ENCODE results near the gene TMEM240.
"Not testable (repeated sequence)": the region's sequence is repeated elsewhere in the genome, so short reads cannot be mapped to it uniquely, and the experiment has no call there.

DNA sequence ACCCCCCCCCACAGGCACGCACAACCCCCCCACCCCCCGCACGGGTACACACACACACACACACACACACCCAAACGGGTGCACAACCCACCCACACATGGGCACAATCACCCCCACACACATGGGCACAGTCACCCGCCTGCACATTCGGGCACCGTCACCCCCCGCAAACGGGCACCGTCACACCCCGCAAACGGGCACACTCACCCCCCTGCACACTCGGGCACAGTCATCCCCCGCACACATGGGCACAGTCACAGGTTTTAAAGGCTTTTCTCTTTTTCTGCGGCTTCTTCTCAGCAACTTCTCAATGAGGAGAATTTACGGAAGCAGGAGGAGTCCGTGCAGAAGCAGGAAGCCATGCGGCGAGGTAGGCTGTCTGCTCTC lies 21.8 kb downstream of the TMEM240 start:
- not testable (repeated sequence) for TF ChIP-seq POLR2AphosphoS5 (IDR thresholded peaks at IDR 0.05; ENCODE audit: insufficient read depth, low read depth, low read length); POLR2A (IDR thresholded peaks at IDR 0.05; ENCODE audit: low read depth, low read length); GATA2 (IDR thresholded peaks at IDR 0.05; ENCODE audit: insufficient read depth, insufficient read length, low read depth, low read length); FOS (IDR thresholded peaks at IDR 0.05; ENCODE audit: borderline replicate concordance, insufficient read depth, low read length)
- TF ChIP-seq, protein P1, sequence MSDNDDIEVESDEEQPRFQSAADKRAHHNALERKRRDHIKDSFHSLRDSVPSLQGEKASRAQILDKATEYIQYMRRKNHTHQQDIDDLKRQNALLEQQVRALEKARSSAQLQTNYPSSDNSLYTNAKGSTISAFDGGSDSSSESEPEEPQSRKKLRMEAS (IDR thresholded peaks at IDR 0.05; ENCODE audit: insufficient read depth, insufficient read length), result not testable (repeated sequence)
- TF ChIP-seq, protein P2, sequence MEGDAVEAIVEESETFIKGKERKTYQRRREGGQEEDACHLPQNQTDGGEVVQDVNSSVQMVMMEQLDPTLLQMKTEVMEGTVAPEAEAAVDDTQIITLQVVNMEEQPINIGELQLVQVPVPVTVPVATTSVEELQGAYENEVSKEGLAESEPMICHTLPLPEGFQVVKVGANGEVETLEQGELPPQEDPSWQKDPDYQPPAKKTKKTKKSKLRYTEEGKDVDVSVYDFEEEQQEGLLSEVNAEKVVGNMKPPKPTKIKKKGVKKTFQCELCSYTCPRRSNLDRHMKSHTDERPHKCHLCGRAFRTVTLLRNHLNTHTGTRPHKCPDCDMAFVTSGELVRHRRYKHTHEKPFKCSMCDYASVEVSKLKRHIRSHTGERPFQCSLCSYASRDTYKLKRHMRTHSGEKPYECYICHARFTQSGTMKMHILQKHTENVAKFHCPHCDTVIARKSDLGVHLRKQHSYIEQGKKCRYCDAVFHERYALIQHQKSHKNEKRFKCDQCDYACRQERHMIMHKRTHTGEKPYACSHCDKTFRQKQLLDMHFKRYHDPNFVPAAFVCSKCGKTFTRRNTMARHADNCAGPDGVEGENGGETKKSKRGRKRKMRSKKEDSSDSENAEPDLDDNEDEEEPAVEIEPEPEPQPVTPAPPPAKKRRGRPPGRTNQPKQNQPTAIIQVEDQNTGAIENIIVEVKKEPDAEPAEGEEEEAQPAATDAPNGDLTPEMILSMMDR (IDR thresholded peaks at IDR 0.05; ENCODE audit: extremely low read depth in 1 of 2, insufficient read depth in 1 of 2, low read depth in 1 of 2, low read length in 2 of 2), result not testable (repeated sequence)
